Thoracic aorta (tissue), 2 donors: ENCODE results near the gene GPD2. TPM values are rescaled to one million over a fixed set of nuclear protein-coding genes. Genes with fewer than 3 reads are reported as not detected.
A peak's percentile ranks its signal among the peaks of the same experiment; 100 is the strongest.

ENCODE experiments used
- ATAC-seq: fragments of 150-250 bp; one replicate; pipeline ENCODE4 v1.8.0; 2017; ENCODE audit warnings: low read depth; ENCODE audit not compliant: insufficient number of reproducible peaks, low FRiP score
- DNase-seq: peaks from one replicate; pipeline ENCODE4 v3.0.0-alpha.2; 2020; ENCODE audit warnings: low spot score
- H3K27ac ChIP-seq, 2 donors: fragments of 200-600 bp; sonication (generic); 1 replicate in 1 of 2; 2 replicates in 1 of 2; pipeline ENCODE4 v1.5.1; 2016; ENCODE audit warnings: mild to moderate bottlenecking in 2 of 2, moderate library complexity in 2 of 2
- H3K27me3 ChIP-seq: fragments of 200-600 bp; sonication (generic); replicated peaks from 2 replicates; pipeline ENCODE4 v1.6.0; 2016; ENCODE audit warnings: mild to moderate bottlenecking; ENCODE audit not compliant: insufficient read depth
- H3K36me3 ChIP-seq: fragments of 200-600 bp; sonication (generic); one replicate; pipeline ENCODE4 v1.5.1; 2016
- H3K4me1 ChIP-seq, 2 donors: fragments of 200-600 bp; sonication (generic); 1 replicate in 1 of 2; 2 replicates in 1 of 2; pipeline versions ENCODE4 v1.5.1 to v1.6.0; 2016; ENCODE audit warnings: low read depth in 2 of 2, mild to moderate bottlenecking in 1 of 2; ENCODE audit not compliant: control insufficient read depth in 1 of 2
- H3K4me3 ChIP-seq: fragments of 200-600 bp; sonication (generic); 2 replicates; pipeline ENCODE4 v1.5.1; 2016; ENCODE audit warnings: mild to moderate bottlenecking
- H3K9me3 ChIP-seq: fragments of 200-600 bp; sonication (generic); 2 replicates; pipeline ENCODE4 v1.5.1; 2016
- total RNA-seq, 2 donors: library from RNA; depleted of rRNA; stranded (reverse); fragments of >200 nt; gene quantifications; one replicate each; pipeline versions ENCODE4 v1.1.0 to v1.2.3, GENCODE V29; 2016
- TF ChIP-seq, protein P1 (sequence below): fragments of 200-600 bp; sonication (generic); IDR thresholded peaks from one replicate; pipeline ENCODE4 v1.5.1; 2019; ENCODE audit warnings: antibody characterized with exemption

GPD2 gene
- 10 to 100 TPM; 13.7 to 31.7 TPM for total RNA-seq

- Histone ChIP-seq H3K9me3 (no peaks in the 10 kb centered on the region), H3K27me3 (no peaks in the 10 kb centered on the region), H3K4me1 (peaks cover 22 to 33% of the 10 kb centered on the region in 2 donors), H3K27ac (peak within 1 kb of the TSS; percentile 98), H3K4me3 (peak within 1 kb of the TSS; percentile 93), H3K36me3 (no peaks in the 10 kb centered on the region)
- TF ChIP-seq, protein P1, sequence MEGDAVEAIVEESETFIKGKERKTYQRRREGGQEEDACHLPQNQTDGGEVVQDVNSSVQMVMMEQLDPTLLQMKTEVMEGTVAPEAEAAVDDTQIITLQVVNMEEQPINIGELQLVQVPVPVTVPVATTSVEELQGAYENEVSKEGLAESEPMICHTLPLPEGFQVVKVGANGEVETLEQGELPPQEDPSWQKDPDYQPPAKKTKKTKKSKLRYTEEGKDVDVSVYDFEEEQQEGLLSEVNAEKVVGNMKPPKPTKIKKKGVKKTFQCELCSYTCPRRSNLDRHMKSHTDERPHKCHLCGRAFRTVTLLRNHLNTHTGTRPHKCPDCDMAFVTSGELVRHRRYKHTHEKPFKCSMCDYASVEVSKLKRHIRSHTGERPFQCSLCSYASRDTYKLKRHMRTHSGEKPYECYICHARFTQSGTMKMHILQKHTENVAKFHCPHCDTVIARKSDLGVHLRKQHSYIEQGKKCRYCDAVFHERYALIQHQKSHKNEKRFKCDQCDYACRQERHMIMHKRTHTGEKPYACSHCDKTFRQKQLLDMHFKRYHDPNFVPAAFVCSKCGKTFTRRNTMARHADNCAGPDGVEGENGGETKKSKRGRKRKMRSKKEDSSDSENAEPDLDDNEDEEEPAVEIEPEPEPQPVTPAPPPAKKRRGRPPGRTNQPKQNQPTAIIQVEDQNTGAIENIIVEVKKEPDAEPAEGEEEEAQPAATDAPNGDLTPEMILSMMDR: no peak
- DNase-seq (peak; percentile 58), ATAC-seq (peak; percentile 94)
Observed at GRCh38 chr2:156435718-156436496, at the start of gene GPD2. GPD2 (plus strand) TSS chr2:156436379; CDS start chr2:156476106, 39,727 bp downstream.

DNA sequence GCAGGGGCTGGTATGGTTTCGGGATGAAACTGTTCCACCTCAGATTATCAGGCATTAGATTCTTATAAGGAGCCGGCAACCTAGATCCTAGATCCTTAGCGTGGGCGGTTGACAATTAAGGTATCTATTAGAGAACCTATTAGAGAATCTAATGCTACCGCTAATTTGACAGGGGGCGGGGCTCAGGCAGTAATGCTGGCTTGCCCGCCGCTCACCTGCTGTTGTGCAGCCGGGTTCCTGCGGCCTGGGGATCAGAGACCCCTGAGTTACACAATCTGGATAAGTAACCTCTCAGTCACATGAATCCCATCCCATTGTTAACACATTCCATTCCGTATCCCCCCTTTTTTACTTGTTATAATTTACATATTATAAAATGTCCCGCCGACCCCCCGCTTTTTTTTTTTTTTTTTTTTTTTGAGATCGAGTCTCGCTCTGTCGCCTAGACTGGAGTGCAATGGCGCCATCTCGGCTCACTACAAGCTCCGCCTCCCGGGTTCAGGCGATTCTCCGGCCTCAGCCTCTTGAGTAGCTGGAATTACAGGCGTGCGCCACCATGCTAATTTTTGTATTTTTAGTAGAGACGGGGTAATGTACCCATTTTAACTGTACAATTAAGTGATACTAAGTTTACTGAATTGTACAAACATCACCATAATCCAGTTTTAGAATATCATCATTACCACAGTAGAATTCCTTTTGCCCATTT lies 42.0 kb upstream of the GPD2 start:
- H3K36me3 ChIP-seq: no peaks in the 10 kb centered on the region
- DNase-seq: no peak
- no peaks in the 10 kb centered on the region for H3K4me1 ChIP-seq
- TF ChIP-seq, protein P1: no peak
- H3K4me3 ChIP-seq: no peak overlapping the region
- H3K9me3 ChIP-seq: no peaks in the 10 kb centered on the region
- H3K27ac ChIP-seq: no peak overlapping the region
- no peak for ATAC-seq
- no peaks in the 10 kb centered on the region for H3K27me3 ChIP-seq

DNA sequence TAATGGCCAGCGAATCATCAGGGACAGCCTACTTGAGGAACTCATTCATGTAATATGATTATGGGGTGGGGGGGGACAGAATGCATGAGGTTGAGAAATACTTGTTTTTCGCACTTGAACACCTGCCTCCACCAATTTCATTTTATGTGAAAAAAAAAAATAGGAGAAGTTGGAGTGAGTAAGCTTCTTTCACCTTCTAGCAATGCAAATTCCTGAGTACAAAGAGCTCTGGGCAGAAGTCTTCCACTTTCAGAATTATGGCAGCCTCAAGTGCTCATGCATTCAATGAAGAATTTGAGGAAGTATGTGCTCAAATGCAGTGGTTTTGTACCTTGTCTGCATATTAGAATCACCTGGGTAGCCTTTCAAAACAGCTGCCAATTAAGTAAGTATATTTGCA lies 40.1 kb upstream of the GPD2 start:
- H3K9me3 ChIP-seq: no peaks in the 10 kb centered on the region
- H3K36me3 ChIP-seq: no peaks in the 10 kb centered on the region
- TF ChIP-seq, protein P1: no peak
- no peak overlapping the region for H3K27ac ChIP-seq
- DNase-seq: no peak
- H3K27me3 ChIP-seq: no peaks in the 10 kb centered on the region
- peaks cover 4 to 7% of the 10 kb centered on the region in 2 donors for H3K4me1 ChIP-seq
- ATAC-seq: no peak
- no peak overlapping the region for H3K4me3 ChIP-seq

DNA sequence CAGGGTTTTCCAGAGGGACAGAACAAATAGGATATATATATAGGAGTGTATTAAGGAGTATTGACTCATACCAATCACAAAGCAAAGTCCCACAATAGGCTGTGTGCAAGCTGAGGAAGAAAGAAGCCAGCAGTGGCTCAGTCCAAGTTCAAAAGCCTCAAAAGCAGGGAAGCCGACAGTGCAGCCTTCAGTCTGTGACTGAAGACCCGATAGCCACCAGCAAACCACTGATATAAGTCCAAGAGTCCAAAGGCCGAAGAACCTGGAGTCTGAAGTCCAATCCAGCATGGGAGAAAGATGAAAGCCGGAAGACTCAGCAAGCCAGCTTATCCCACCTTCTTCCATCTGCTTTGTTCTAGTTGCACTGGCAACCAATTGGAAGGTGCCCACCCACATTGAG lies 39.0 kb upstream of the GPD2 start:
- Histone ChIP-seq H3K27ac (no peak overlapping the region), H3K9me3 (no peaks in the 10 kb centered on the region), H3K36me3 (no peaks in the 10 kb centered on the region), H3K27me3 (no peaks in the 10 kb centered on the region), H3K4me1 (peaks cover 4 to 7% of the 10 kb centered on the region in 2 donors), H3K4me3 (no peak overlapping the region)
- TF ChIP-seq, protein P1: no peak
- ATAC-seq (no peak), DNase-seq (no peak)

DNA sequence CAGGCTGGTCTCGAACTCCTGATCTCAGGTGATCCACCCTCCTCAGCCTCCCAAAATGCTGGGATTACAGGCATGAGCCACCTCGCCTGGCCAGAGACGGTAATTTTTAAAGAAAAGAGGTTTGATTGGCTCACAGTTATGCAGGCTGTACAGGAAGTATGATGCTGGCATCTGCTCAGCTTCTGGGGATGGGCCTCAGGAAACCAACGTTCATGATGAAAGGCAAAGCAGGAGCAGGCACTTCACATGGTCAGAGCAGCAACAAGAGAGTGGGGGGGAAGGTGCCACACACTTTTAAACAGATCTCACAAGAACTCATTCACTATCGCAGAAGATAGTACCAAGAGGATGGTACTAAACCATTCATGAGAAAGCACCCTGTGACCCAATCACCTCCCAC lies 38.0 kb upstream of the GPD2 start:
- H3K27ac ChIP-seq: no peak overlapping the region
- H3K4me3 ChIP-seq: no peak overlapping the region
- TF ChIP-seq, protein P1: no peak
- H3K4me1 ChIP-seq: peaks cover 4 to 7% of the 10 kb centered on the region in 2 donors
- H3K36me3 ChIP-seq: no peaks in the 10 kb centered on the region
- H3K27me3 ChIP-seq: no peaks in the 10 kb centered on the region
- ATAC-seq: no peak
- no peaks in the 10 kb centered on the region for H3K9me3 ChIP-seq
- DNase-seq: no peak
